Measurements from ENCODE around the gene TTLL11.

Gene TTLL11

GRCh38 chr9:121785673-121786542 is 307.2 kb downstream of the TTLL11 start:
- no peak for DNase-seq (ENCODE audit: low read depth in 2 of 2)

- DNase-seq (ENCODE audit: low read depth in 2 of 2), result no peak
These were observed 308.2 kb downstream of the TTLL11 start for GRCh38 chr9:121784731-121785411.

GRCh38 chr9:121783521-121784507 is 309.3 kb downstream of the TTLL11 start:
- DNase-seq (ENCODE audit: low read depth in 2 of 2), result no peak

GRCh38 chr9:121783111-121783510 is 310.0 kb downstream of the TTLL11 start:
- no peak for DNase-seq (ENCODE audit: low read depth in 2 of 2)

GRCh38 chr9:121782514-121783110 is 310.5 kb downstream of the TTLL11 start:
- no peak for DNase-seq (ENCODE audit: low read depth in 2 of 2)

GRCh38 chr9:121781701-121782464 is 311.2 kb downstream of the TTLL11 start:
- no peak for DNase-seq (ENCODE audit: low read depth in 2 of 2)

GRCh38 chr9:121781145-121781548 is 312.0 kb downstream of the TTLL11 start:
- DNase-seq (ENCODE audit: low read depth in 2 of 2), result no peak

- DNase-seq (ENCODE audit: low read depth in 2 of 2), result no peak
These were observed 312.7 kb downstream of the TTLL11 start for GRCh38 chr9:121780177-121781040.

- DNase-seq (ENCODE audit: low read depth in 2 of 2), result no peak
These were observed 313.6 kb downstream of the TTLL11 start for GRCh38 chr9:121779381-121780117.

- DNase-seq (ENCODE audit: low read depth in 2 of 2), result no peak
These were observed 314.6 kb downstream of the TTLL11 start for GRCh38 chr9:121778252-121779225.

- DNase-seq (ENCODE audit: low read depth in 2 of 2), result no peak
These were observed 316.1 kb downstream of the TTLL11 start for GRCh38 chr9:121776739-121777637.

- no peak for DNase-seq (ENCODE audit: low read depth in 2 of 2)
These were observed 316.9 kb downstream of the TTLL11 start for GRCh38 chr9:121776001-121776738.

GRCh38 chr9:121774715-121775613 is 318.1 kb downstream of the TTLL11 start:
- no peak for DNase-seq (ENCODE audit: low read depth in 2 of 2)

- DNase-seq (ENCODE audit: low read depth in 2 of 2), result no peak
These were observed 319.0 kb downstream of the TTLL11 start for GRCh38 chr9:121773954-121774714.

All from fibroblast of skin of left biceps (primary cell).